CD14-positive monocyte (primary cell): ENCODE data around the gene GRIN2A. TPM values are rescaled to one million over a fixed set of nuclear protein-coding genes. Genes with fewer than 3 reads are reported as not detected.

Source experiments
- DNase-seq, 3 donors: peaks; one replicate each; pipeline ENCODE4 v3.0.0-alpha.2; 2011 to 2022
- H2AFZ ChIP-seq: 2 replicates; pipeline ENCODE4 v1.6.0; 2012; ENCODE audit warnings: mild to moderate bottlenecking, low read depth, low read length, inconsistent platforms; ENCODE audit not compliant: insufficient read depth, poor library complexity, severe bottlenecking
- H3K27ac ChIP-seq, 2 donors: 1 replicate in 1 of 2; 2 replicates in 1 of 2; pipeline ENCODE4 v1.5.1; 2012 to 2013; ENCODE audit warnings: low read length in 2 of 2, control low read depth in 1 of 2, inconsistent platforms in 1 of 2, low read depth in 1 of 2, mild to moderate bottlenecking in 1 of 2
- H3K27me3 ChIP-seq, 2 donors: one replicate each; pipeline versions ENCODE4 v1.6.0 to v1.6.1; 2011 to 2013; ENCODE audit warnings: low read length in 2 of 2; ENCODE audit not compliant: control insufficient read depth in 2 of 2, insufficient read depth in 2 of 2
- H3K36me3 ChIP-seq, 2 donors: replicated peaks in 1 of 2; 1 replicate in 1 of 2; 2 replicates in 1 of 2; pipeline versions ENCODE4 v1.5.1 to v1.6.1; 2012 to 2013; ENCODE audit warnings: low read length in 2 of 2, control low read depth in 1 of 2, inconsistent platforms in 1 of 2, mild to moderate bottlenecking in 1 of 2; ENCODE audit not compliant: insufficient read depth in 2 of 2, control insufficient read depth in 1 of 2
- H3K4me1 ChIP-seq, 2 donors: 1 replicate in 1 of 2; 2 replicates in 1 of 2; pipeline versions ENCODE4 v1.5.1 to v1.6.1; 2012 to 2013; ENCODE audit warnings: low read length in 2 of 2, control low read depth in 1 of 2, inconsistent platforms in 1 of 2, mild to moderate bottlenecking in 1 of 2, moderate library complexity in 1 of 2; ENCODE audit not compliant: insufficient read depth in 2 of 2, control insufficient read depth in 1 of 2
- H3K4me2 ChIP-seq: replicated peaks from 2 replicates; pipeline ENCODE3; 2012; ENCODE audit warnings: low read length, moderate library complexity, mild to moderate bottlenecking; ENCODE audit not compliant: poor library complexity, severe bottlenecking; ENCODE audit errors: extremely low read depth
- H3K4me3 ChIP-seq, 3 experiments: fragments of 200-600 bp in 1 of 3; sonication (generic) in 1 of 3; replicated peaks in 1 of 3; 1 replicate in 2 of 3; 2 replicates in 1 of 3; pipeline ENCODE4 v1.5.1; 2011 to 2013; ENCODE audit warnings: low read length in 3 of 3, mild to moderate bottlenecking in 3 of 3, control low read depth in 2 of 3, low read depth in 2 of 3, inconsistent platforms in 1 of 3, moderate library complexity in 1 of 3
- H3K79me2 ChIP-seq: 2 replicates; pipeline ENCODE4 v1.6.0; 2012; ENCODE audit warnings: mild to moderate bottlenecking, control low read depth, inconsistent platforms, low read length, moderate library complexity; ENCODE audit not compliant: insufficient read depth
- H3K9ac ChIP-seq: 2 replicates; pipeline ENCODE4 v1.6.0; 2017; ENCODE audit warnings: low read length, mild to moderate bottlenecking; ENCODE audit not compliant: insufficient read depth, poor library complexity, severe bottlenecking
- H3K9me3 ChIP-seq, 2 donors: replicated peaks in 1 of 2; 1 replicate in 1 of 2; 2 replicates in 1 of 2; pipeline versions ENCODE4 v1.5.1 to v1.6.1; 2012 to 2013; ENCODE audit warnings: low read length in 2 of 2, control low read depth in 1 of 2; ENCODE audit not compliant: control insufficient read depth in 1 of 2, insufficient read depth in 1 of 2
- H4K20me1 ChIP-seq: 2 replicates; pipeline ENCODE4 v1.6.0; 2012; ENCODE audit warnings: mild to moderate bottlenecking, low read length, control low read depth, moderate library complexity; ENCODE audit not compliant: insufficient read depth
- H3K27ac Mint-ChIP-seq, 7 donors: one replicate each; pipeline ENCODE4 v1.8.0; 2020; ENCODE audit warnings: mild to moderate bottlenecking in 7 of 7, mixed read lengths in 7 of 7, moderate library complexity in 6 of 7, inconsistent platforms in 2 of 7
- H3K27me3 Mint-ChIP-seq, 3 donors: one replicate each; pipeline ENCODE4 v1.8.0; 2021 to 2022; ENCODE audit warnings: low read depth in 3 of 3, mild to moderate bottlenecking in 3 of 3, mixed read lengths in 3 of 3, moderate library complexity in 3 of 3, inconsistent platforms in 1 of 3
- H3K36me3 Mint-ChIP-seq, 2 donors: one replicate each; pipeline ENCODE4 v1.8.0; 2020; ENCODE audit warnings: mixed read lengths in 2 of 2, inconsistent platforms in 1 of 2, mild to moderate bottlenecking in 1 of 2
- H3K4me1 Mint-ChIP-seq: one replicate; pipeline ENCODE4 v1.8.0; 2020; ENCODE audit warnings: mild to moderate bottlenecking, mixed read lengths
- H3K4me3 Mint-ChIP-seq, 2 donors: one replicate each; pipeline ENCODE4 v1.8.0; 2020; ENCODE audit warnings: mild to moderate bottlenecking in 2 of 2, mixed read lengths in 2 of 2, moderate library complexity in 1 of 2
- H3K9me3 Mint-ChIP-seq, 7 donors: one replicate each; pipeline ENCODE4 v1.8.0; 2020 to 2022; ENCODE audit warnings: mixed read lengths in 7 of 7, mild to moderate bottlenecking in 6 of 7, moderate library complexity in 6 of 7, inconsistent platforms in 2 of 7
- WGBS: methylation state at CpG from one replicate; pipeline ENCODE4 v1.1.5; 2013; ENCODE audit warnings: missing lambda C conversion rate; ENCODE audit not compliant: insufficient coverage; 5-methylcytosine and 5-hydroxymethylcytosine counted together
- intact Hi-C, 2 donors: fragments of 100-400 bp; cut with micrococcal nuclease; formaldehyde crosslinking; loops; one replicate each; pipeline versions ENCODE4 v1.15.0 to v1.15.1; 2023
- polyA plus RNA-seq, 3 donors: library from polyadenylated mRNA; depleted of rRNA in 1 of 3; unstranded in 2 of 3; stranded (reverse) in 1 of 3; fragments of 300-500 nt in 2 of 3; fragments of >200 nt in 1 of 3; fragmentation: Illumina TruSeq in 2 of 3; gene quantifications; 1 replicate in 2 of 3; 2 replicates in 1 of 3; pipeline ENCODE4 v1.2.3, GENCODE V29; 2012 to 2021
- TF ChIP-seq, protein P1 (sequence below): fragments of 200-600 bp; IDR thresholded peaks from one replicate; pipeline ENCODE4 v1.8.0; 2022; ENCODE audit warnings: antibody characterized with exemption, mild to moderate bottlenecking

Gene GRIN2A
- polyA plus RNA-seq, 3 donors = not detected

DNA sequence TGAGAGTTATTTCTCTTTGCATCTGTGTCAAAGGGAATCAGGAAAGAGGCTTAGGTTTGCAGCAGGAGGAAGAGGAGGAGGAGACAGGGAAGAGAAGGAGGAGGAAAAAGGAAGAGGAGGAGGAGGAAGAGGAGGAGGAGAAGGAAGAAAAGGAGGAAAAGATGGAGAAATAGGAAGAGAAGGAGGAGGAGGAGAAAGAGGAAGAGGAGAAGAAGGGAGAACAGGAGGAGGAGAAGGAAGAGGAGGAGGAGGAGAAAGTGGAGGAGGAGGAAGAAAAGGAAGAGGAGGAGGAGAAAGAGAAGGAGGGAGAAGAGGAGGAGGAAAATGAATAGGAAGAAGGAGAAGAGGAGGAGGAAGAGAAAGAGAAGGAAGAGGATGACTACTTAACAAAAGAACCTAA, 459.1 kb downstream of the GRIN2A start:
- Mint-ChIP-seq H3K27ac (no peak overlapping the region), H3K27me3 (peaks cover 1 to 4% (median 3%) of the 10 kb centered on the region in 3 donors), H3K4me1 (no peaks in the 10 kb centered on the region), H3K9me3 (peaks cover 0 to 5% (median 0%) of the 10 kb centered on the region in 7 donors), H3K4me3 (no peak overlapping the region), H3K36me3 (no peaks in the 10 kb centered on the region)
- H3K9ac ChIP-seq = no peak overlapping the region
- TF ChIP-seq, protein P1, sequence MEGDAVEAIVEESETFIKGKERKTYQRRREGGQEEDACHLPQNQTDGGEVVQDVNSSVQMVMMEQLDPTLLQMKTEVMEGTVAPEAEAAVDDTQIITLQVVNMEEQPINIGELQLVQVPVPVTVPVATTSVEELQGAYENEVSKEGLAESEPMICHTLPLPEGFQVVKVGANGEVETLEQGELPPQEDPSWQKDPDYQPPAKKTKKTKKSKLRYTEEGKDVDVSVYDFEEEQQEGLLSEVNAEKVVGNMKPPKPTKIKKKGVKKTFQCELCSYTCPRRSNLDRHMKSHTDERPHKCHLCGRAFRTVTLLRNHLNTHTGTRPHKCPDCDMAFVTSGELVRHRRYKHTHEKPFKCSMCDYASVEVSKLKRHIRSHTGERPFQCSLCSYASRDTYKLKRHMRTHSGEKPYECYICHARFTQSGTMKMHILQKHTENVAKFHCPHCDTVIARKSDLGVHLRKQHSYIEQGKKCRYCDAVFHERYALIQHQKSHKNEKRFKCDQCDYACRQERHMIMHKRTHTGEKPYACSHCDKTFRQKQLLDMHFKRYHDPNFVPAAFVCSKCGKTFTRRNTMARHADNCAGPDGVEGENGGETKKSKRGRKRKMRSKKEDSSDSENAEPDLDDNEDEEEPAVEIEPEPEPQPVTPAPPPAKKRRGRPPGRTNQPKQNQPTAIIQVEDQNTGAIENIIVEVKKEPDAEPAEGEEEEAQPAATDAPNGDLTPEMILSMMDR = no peak
- intact Hi-C loops = no loop called here
- H3K27me3 ChIP-seq = no peaks in the 10 kb centered on the region
- H3K36me3 ChIP-seq = no peaks in the 10 kb centered on the region
- H3K4me1 ChIP-seq = no peaks in the 10 kb centered on the region
- H4K20me1 ChIP-seq = no peaks in the 10 kb centered on the region
- H3K9me3 ChIP-seq = no peaks in the 10 kb centered on the region
- H3K79me2 ChIP-seq = no peaks in the 10 kb centered on the region
- no peak overlapping the region for H3K4me3 ChIP-seq
- no peak overlapping the region for H2AFZ ChIP-seq
- no peak overlapping the region for H3K4me2 ChIP-seq
- no peak for DNase-seq
- H3K27ac ChIP-seq = no peak overlapping the region

DNA sequence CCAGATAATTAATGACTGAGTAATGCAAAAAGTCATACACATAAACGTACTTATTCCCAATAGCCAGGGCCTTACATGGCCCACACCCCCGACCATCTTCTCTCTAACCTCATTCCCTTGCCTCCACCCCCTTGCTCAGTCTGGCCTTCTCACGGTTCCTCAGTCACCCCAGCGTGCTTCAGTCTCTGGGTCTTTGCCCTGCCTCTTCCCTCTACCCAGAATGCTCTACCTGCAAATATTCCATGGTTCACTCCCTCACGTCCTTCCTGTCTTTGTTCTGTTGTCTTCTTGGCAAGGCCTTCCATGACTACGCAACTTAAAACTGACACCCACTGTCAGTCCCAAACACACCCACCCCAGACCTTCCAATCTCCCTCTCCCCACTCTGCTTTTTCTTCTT, 468.3 kb downstream of the GRIN2A start:
- WGBS = 87% methylated on average over 6 of the region's 6 CpGs
- no peaks in the 10 kb centered on the region for H3K79me2 ChIP-seq
- no peaks in the 10 kb centered on the region for H4K20me1 ChIP-seq
- TF ChIP-seq, protein P1 = no peak
- no peak overlapping the region for H3K4me3 ChIP-seq
- H3K9me3 Mint-ChIP-seq = peaks cover 0 to 3% (median 2%) of the 10 kb centered on the region in 7 donors
- H2AFZ ChIP-seq = no peak overlapping the region
- H3K27me3 Mint-ChIP-seq = no peaks in the 10 kb centered on the region
- no peaks in the 10 kb centered on the region for H3K36me3 Mint-ChIP-seq
- no peak for DNase-seq
- intact Hi-C loops = no loop called here
- H3K27ac Mint-ChIP-seq = no peak overlapping the region
- H3K9ac ChIP-seq = no peak overlapping the region
- no peak overlapping the region for H3K4me3 Mint-ChIP-seq
- no peaks in the 10 kb centered on the region for H3K4me1 Mint-ChIP-seq
- H3K9me3 ChIP-seq = no peaks in the 10 kb centered on the region
- H3K27me3 ChIP-seq = no peaks in the 10 kb centered on the region
- no peaks in the 10 kb centered on the region for H3K4me1 ChIP-seq
- no peak overlapping the region for H3K4me2 ChIP-seq
- H3K27ac ChIP-seq = no peak overlapping the region
- H3K36me3 ChIP-seq = no peaks in the 10 kb centered on the region
